Effector CD4-positive, alpha-beta T cell (primary cell): ENCODE results near the gene POLRMT.
A peak's percentile ranks its signal among the peaks of the same experiment; 100 is the strongest.
"Not testable (repeated sequence)": the region's sequence is repeated elsewhere in the genome, so short reads cannot be mapped to it uniquely, and the experiment has no call there.

Experiments
- DNase-seq: peaks from one replicate; pipeline ENCODE4 v3.0.0-alpha.2; 2020
- total RNA-seq: gene quantifications from one replicate; lab custom pipeline; 2026; lab: John Stamatoyannopoulos, UW

Gene POLRMT
- total RNA-seq: 82.9 reads per million, percentile 79 among the genes with 10 or more reads in this experiment

DNA sequence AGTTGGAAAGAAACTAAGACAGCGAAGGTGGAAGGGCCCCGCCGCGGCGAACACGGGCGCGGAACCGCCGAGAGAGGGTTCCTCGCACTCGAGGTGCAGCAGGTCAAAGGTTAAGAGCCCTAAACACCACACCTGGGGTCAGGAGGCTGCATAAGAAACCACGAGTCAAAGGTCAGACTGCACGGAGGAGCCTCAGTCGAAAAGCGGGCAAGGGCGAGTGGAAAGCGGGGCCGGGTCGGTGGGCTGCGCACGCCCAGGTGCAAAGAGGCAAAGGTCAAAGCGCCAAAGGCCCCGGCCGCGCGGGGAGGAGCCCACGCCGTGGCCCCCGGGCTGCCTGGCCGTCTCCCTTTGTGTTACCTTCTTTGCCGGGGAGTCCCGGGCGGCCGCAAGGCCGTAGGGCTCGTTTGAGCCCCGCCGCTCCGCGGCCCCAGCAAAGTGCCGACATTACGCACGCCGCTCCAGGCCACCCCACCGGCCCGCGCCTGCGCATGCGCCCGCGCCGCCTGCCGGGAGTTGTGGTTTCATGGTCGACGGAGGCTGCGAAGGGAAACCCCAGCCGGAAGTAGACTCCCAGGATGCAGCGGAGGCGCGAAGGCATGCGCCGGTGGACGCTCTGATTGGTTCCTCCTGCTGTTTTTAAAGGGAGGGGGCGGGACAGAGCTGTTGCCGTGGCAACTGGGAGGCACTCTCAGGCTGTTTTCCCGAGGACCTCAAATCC lies at the start of gene POLRMT:
Gene POLRMT (minus strand): TSS at position 470 of the 718 bp plus-strand sequence. CDS start 25 bp downstream, at position 445.
- DNase-seq: peak; percentile 93

DNA sequence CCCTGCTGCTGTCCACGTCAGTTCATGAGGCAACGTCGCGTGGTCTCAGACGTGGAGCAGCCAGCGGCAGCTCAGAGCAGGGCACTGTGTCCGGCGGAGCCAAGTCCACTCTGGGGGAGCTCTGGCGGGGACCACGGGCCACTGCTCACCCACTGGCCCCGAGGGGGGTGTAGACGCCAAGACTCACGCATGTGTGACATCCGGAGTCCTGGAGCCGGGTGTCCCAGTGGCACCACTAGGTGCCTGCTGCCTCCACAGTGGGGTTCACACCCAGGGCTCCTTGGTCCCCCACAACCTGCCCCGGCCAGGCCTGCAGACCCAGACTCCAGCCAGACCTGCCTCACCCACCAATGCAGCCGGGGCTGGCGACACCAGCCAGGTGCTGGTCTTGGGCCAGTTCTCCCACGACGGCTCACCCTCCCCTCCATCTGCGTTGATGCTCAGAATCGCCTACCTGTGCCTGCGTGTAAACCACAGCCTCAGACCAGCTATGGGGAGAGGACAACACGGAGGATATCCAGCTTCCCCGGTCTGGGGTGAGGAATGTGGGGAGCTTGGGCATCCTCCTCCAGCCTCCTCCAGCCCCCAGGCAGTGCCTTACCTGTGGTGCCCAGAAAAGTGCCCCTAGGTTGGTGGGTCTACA lies 49.5 kb upstream of the POLRMT start:
- no peak for DNase-seq

DNA sequence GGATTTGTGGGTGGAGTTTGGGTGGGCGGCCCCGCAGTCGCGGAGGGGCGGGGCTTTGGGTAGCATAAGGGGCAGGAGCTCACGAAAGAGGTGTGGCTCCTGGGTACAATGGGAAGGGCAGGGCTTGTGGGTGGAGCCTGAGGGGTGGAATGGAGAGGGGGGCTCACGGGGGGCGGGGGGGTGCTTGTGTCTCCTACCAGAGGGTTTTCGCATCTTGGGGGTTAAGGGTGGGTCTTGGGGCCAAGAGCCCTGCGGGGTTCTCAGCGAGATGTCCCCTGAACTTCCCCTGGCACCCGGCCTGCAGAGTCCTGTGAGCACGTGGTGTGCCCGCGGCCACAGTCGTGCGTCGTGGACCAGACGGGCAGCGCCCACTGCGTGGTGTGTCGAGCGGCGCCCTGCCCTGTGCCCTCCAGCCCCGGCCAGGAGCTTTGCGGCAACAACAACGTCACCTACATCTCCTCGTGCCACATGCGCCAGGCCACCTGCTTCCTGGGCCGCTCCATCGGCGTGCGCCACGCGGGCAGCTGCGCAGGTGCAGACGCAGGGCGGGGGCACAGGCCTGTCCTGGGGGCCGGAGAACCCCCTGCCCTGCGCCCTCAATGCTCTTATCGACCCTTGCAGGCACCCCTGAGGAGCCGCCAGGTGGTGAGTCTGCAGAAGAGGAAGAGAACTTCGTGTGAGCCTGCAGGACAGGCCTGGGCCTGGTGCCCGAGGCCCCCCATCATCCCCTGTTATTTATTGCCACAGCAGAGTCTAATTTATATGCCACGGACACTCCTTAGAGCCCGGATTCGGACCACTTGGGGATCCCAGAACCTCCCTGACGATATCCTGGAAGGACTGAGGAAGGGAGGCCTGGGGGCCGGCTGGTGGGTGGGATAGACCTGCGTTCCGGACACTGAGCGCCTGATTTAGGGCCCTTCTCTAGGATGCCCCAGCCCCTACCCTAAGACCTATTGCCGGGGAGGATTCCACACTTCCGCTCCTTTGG lies 48.0 kb upstream of the POLRMT start:
- peak; percentile 27 for DNase-seq

DNA sequence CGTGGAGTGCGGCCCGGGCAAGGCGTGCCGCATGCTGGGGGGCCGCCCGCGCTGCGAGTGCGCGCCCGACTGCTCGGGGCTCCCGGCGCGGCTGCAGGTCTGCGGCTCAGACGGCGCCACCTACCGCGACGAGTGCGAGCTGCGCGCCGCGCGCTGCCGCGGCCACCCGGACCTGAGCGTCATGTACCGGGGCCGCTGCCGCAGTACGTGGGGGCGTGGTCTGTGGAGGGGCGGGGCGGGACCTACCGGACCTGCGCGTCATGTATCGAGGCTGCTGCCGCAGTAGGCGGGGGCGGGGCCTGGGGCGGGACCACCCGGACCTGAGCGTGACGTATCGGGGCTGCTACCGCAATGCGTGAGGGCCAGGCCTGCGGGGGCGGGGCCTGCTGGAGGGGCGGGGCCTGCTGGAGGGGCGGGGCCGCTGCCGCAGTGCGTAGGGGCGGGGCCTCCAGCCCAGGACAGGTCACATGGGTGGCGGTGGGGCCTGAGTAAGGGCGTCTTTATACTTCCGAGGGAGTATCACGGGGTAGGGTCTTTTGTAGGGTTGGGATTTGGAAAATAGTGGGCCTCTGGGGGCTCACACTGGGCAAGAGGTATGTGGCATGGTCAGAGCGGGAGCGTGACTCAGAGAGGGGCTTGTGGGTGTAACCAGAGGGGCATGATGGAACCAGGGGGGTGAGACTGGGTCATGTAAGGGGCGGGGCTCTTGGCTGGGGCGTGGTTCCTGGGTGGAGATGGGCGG lies 47.1 kb upstream of the POLRMT start:
- DNase-seq: peak; percentile 99

DNA sequence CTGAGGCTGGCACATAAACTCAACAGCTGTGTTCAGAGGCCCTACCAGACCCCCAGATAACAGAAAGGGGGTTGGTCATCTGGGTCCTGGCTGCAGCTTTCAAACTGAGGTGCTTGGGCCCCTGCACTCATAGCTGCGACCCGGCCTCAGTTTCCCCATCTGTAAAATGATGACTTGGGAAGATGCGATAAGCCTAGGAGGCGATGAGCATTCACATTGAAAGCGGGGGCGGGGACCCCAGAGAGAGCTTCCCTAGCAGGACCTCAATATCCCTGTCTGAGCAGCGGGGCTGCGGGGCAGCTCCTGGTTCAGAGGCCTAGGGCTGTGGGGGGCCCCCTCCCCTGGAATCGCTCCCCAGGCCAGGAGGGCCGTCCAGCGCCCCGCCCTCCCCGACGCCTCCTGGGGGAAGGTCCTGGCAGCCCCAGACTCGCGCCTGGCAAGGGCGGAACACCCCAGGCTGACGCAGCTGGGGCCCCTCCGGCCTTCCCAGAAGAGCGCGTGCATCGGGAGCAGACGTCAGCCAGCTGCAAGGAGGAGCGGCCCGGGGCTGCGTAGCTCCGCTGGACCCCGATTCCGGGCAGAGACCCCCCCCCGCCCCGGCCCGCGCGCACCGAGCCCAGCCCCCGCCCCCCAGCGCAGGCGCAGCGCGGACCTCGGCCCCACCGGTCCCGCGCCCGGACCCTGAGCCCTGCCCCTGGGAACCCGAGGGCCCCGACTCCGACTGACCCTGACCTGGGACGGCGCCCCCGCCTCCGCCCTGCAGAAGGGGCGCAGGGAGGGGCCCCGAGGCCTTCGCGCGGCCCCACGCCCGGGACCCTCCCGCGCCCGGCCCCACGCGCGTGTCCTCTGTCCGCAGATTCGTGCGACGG lies 46.3 kb upstream of the POLRMT start:
- no peak for DNase-seq

DNA sequence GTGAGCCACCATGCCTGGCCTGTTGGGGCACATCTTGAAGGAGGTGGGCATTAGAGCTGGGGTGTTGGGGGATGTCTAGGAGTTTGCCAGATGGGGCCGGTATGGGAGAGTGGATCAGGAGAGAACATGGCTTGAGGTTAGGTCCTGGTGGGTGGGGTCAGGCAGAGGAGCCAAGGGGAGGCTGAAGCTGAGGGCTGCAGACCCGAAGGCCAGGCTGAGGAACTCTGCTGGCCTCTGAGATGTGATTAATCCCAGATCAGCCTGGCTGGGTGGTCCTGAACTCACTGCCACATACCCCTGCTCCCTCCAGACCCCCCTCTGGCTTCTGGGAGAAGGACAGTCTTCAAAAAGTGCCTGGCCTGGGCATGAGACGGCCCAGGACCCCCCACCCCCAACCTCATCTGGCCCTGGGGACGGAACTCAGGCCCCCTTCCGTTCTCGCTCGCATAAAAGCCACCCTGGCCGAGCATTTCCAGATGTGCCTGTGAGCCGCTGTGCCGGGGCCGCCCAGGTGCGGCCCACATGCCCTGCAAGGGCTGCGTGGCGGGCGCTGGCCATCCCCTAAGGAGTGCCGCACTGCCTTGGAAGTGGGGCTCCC lies 45.6 kb upstream of the POLRMT start:
- no peak for DNase-seq

DNA sequence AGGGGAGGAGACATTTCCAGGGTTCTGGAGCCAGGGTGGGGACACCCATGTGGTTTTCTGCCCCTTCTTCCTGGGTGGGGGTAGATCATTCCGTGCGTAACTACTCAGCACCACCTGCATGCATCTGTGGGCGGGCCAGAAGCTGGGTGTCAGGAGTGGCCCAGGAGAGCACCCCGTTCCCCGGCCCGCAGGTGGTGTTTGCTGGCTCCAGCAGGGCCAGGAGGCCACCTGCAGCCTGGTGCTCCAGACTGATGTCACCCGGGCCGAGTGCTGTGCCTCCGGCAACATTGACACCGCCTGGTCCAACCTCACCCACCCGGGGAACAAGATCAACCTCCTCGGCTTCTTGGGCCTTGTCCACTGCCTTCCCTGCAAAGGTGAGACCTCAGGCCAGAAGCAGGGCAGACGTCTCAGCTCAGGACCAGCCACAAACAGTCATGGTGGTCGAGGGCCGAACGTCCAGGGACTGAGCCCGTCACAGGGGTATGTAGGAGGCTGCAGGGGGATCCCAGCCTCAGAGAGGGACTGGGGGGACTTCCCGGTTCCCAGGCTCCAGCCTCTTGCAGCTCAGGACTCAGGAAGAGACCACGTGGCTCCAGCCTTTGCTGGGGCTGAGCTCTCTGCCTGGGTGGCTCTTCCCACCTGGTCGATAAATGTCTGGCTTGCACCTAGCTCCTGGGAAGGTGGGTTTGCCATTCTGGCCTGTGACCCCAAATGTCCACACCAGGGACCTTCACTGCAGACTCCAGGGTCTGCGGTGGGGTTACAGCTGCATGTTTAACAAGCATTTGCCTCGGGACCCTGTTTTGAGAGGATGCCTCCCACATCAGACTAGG lies 44.5 kb upstream of the POLRMT start:
- no peak for DNase-seq

DNA sequence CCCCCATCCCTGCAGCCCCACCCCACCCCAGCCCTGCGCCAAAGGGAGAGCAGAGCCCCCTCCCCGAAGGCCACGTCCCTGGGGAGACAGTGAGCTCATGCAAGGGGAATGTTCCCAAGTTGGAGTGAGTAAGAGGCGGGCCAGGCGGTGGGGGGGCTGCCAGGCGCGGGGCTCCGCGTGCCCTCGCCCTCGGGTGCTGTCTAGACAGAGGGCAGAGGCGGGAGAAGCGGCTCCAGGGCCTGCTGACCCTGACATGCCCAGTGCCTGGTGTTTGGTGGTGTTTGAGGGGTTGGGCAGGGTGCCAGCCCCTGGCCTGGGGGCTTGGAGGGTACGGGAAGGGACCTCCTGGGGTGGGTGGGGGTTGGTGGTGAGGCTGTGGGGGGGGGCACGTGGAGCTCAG lies 43.9 kb upstream of the POLRMT start:
- DNase-seq: no peak

DNA sequence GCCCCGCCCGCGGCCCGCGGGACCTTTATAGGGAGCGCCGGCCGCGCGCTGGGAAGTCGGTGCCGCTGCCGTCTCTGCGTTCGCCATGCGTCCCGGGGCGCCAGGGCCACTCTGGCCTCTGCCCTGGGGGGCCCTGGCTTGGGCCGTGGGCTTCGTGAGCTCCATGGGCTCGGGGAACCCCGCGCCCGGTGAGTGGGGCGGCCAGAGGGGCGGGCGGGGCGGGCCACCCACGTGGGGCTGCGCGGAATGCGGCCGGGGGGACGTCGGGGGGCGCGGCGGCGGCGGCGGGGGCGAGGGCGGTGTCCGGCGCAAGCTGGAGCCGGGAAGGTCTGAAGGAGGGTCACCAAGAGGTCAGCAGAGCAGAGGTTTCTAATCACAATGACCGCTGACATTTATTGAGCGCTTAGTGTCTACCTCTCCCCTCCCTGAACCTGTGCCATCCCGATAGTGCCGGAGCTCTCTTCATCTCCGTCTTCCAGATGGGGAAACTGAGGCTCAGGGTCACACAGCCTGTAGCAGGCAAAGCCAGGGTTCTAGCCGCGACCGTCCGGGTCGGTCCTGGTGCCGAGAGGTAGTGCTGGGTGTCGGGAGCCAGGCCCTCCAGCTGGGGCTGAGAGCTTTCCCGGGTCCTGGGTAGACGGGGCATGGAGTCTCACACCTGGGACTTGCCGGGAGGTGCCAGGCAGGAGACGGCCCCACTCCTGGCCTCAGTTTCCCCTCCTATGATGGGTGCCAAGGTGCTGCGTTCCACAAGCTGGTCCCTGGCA lies 43.2 kb upstream of the POLRMT start, which contains the start of gene FSTL3:
Gene FSTL3 (plus strand): TSS at position 54 of the 767 bp plus-strand sequence. CDS start 32 bp downstream, at position 86.
- DNase-seq: no peak

DNA sequence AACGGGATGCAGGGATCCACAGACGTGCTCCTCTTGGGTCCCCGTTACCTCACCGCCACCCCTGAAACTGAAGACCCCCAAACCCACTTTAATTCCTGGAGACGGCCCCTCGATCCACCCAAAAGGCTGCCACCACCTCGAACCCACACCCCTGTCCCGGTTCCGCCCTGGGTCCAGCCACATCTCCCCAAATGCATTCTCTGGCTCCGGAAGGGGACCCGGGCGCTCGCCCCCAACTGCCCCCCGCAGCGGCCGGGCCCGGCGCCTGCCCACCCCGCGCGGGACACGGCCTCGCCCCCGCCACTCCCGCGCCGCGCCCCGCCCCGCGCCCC lies 42.6 kb upstream of the POLRMT start:
- no peak for DNase-seq

DNA sequence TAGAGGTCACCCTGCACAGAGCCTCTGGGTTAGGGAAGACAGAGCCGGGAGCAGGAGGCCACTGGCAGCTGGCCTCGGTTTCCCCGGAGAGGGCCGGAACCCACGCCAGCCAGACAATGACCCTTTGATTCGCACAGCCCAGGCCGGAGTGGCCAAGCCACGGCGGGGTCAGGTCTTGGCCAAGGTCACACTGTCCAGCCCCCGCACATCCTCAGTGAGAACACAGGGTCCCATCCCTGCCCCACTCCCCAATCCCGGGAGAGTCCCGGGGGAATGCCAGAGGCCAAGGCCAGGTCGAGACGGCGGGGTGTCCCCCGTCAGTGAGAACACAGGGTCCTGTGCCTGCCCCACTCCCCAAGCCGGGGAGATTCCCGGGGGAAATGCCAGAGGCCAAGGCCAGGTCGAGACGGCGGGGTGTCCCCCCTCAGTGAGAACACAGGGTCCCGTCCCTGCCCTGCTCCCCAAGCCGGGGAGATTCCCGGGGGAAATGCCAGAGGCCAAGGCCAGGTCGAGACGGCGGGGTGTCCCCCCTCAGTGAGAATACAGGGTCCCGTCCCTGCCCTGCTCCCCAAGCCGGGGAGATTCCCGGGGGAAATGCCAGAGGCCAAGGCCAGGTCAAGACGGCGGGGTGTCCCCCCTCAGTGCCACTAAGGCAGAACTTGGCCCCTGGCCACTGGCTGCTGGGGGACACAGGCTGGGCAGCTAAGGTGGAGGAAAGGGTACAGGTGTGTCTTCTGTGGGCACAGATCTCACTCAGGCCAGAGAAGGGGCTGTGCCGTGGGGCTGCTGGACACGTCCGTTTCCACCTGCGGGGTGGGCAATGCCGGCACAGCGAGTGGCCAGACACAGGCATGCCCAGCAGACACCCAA lies 41.2 kb upstream of the POLRMT start:
- no peak for DNase-seq

DNA sequence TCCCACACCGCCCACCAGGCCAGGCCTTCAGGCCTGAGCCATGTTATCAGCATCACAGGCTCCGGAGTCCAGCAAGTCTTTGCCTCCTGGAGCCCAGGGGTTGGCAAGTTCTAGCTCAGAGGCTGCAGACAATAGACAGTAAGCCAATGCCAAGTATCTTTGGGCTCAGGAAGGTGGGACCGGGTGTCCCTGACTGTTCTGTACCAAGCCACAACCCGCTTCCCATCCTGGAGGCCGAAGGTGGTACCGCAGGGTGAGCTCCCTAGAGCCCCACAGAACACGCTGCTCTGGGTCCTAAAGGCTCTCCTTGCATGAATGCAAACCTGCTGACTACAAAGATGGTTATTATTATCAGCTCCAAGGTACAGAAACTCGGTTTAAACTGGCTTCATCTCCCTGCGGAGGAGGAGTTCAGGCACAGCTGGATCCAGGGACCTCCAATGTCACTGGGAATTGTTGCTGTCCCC lies 37.3 kb upstream of the POLRMT start:
- DNase-seq: no peak

DNA sequence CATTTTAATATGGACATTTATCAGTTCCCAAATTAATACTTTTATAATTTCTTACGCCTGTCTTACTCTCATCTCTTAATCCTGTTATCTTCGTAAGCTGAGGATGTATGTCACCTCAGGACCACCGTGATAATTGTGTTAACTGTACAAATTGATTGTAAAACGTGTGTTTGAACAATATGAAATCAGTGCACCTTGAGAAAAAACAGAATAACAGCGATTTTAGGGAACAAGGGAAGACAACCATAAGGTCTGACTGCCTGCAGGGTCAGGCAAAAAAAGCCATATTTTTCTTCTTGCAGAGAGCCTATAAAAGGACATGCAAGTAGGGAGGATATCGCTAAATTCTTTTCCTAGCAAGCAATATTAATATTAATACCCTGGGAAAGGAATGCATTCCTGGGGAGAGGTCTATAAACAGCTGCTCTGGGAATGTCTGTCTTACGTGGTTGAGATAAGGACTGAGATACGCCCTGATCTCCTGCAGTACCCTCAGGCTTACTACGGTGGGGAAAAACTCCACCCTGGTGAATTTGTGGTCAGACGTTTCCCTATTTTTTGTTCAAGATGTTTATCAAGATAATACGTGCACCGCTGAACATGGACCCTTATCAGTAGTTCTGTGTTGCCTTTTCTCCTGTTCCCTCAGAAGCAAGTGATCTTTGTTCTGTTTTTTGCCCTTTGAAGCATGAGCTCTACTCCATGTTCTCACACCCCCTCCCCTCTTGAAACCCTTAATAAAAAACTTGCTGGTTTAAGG lies 35.5 kb upstream of the POLRMT start:
- not testable (repeated sequence) for DNase-seq

DNA sequence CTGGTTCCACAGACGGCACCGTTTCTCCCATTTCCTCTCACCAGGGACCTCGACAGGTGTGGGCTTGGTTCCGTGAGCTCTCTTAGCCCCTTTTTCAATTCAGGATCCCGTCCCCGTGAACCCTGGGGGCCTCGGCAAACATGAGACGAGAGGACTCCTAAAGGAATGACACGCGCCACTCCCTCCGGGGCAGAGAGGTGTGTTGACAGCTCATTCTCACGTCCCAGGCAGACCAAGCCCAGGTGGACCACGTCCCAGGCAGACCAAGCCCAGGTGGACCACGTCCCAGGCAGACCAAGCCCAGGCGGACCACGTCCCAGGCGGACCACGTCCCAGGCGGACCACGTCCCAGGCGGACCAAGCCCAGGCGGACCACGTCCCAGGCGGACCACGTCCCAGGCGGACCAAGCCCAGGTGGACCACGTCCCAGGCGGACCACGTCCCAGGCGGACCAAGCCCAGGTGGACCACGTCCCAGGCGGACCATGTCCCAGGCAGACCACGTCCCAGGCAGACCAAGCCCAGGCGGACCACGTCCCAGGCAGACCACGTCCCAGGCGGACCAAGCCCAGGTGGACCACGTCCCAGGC lies 33.7 kb upstream of the POLRMT start:
- DNase-seq: not testable (repeated sequence)

DNA sequence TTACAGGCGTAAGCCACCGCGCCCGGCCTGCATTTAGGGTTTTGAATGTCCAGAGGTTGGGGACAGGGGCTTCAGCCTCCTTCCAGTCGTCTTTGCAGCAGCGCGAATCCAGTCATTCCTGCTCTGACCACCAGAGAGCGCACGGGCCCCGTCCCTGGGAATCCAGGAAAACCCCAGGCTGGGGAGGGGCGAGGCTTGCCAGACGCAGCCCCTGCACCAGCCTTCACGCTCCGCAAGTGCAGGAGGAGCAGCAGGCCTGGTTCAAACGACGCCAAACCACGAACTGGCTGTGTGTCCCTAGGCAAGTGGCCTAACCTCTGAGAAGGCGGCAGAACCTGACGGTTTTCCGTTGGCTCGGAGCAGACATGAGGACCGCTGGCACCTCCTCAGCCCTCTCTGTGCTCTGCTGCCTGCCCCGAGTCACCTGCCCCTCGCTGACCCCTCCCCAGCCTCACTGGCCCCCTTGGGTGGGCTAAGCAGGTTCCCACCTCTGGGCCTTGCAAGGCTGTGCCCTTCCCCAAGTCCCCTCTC lies 31.6 kb upstream of the POLRMT start:
- DNase-seq: peak; percentile 82

DNA sequence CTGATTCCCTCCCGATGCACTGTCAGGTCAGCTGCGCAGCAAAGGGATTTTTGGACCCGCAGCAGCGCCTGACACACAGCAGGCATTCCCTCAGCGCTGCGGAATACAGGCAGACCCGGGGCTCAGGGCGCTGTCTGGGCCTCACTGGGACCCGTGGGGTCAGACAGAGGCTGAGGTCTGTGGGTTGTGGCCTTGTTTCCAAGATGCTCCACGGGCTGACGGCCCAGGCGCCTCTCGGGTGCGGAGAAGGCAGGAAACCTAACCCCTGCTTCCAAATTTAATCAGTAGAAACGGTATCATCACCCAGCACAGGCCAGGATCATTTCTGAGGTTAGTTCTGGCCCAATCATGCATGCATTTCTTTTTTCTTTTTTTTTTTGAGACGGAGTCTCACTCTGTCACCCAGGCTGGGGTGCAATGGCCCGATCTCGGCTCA lies 30.4 kb upstream of the POLRMT start:
- no peak for DNase-seq
